Measurements from ENCODE around the gene PTGIS. TPM values are rescaled to one million over a fixed set of nuclear protein-coding genes. Genes with fewer than 3 reads are reported as not detected.

Gene PTGIS
- total and polyA plus RNA-seq, 2 donors (not counting 1 experiment from before 2014, with no cell fraction given), result not detected

- TF ChIP-seq CTCF (IDR thresholded peaks at IDR 0.05) (no peak), EZH2 (IDR thresholded peaks at IDR 0.05; ENCODE audit: borderline replicate concordance, insufficient read depth, low read depth, low read length, poor library complexity, severe bottlenecking) (no peak)
- no peak for DNase-seq
- no peak overlapping the region for H3K27ac ChIP-seq (ENCODE audit: low read length in 2 of 2)
- H4K20me1 ChIP-seq (ENCODE audit: control insufficient read depth, insufficient read depth, low read length, poor library complexity, severe bottlenecking), result no peaks in the 10 kb centered on the region
- no peak for ATAC-seq (ENCODE audit: low read depth)
- H3K27me3 ChIP-seq (replicated peaks in 1 of 4; ENCODE audit: control extremely low read depth in 1 of 4, control insufficient read depth in 3 of 4, insufficient read depth in 4 of 4, low read length in 3 of 4), result peaks cover 0 to 50% (median 30%) of the 10 kb centered on the region in 4 experiments
- H3K4me3 ChIP-seq (ENCODE audit: control extremely low read depth in 1 of 5, extremely low read depth in 1 of 5, insufficient read depth in 1 of 5, low read depth in 2 of 5, low read length in 4 of 5), result no peak overlapping the region
- no CpG with 5 or more reads among the region's 3 CpGs for WGBS (ENCODE audit: insufficient coverage)
- intact Hi-C loops (cut with micrococcal nuclease), result no loop called here
- ChIA-PET CTCF (no interaction called here), POLR2A (no interaction called here)
- peaks cover 0 to 25% (median 0%) of the 10 kb centered on the region in 3 donors for H3K9me3 ChIP-seq (ENCODE audit: control extremely low read depth in 1 of 3, control insufficient read depth in 2 of 3, insufficient read depth in 1 of 3, low read length in 2 of 3)
- no peak overlapping the region for H3K4me2 ChIP-seq (replicated peaks; ENCODE audit: low read depth, low read length, poor library complexity, severe bottlenecking)
- H3K27me3 Mint-ChIP-seq, result peaks cover 61% of the 10 kb centered on the region
- no peaks in the 10 kb centered on the region for H3K36me3 ChIP-seq (replicated peaks in 1 of 2; ENCODE audit: control extremely low read depth in 1 of 2, control insufficient read depth in 1 of 2, extremely low read depth in 1 of 2, insufficient read depth in 2 of 2, low read length in 1 of 2)
- H3K79me2 ChIP-seq (ENCODE audit: control insufficient read depth, insufficient read depth, low read length), result no peaks in the 10 kb centered on the region
- no peak overlapping the region for H3K4me3 Mint-ChIP-seq
- H3K9me3 Mint-ChIP-seq (ENCODE audit: insufficient read depth), result no peaks in the 10 kb centered on the region
- peaks cover 9 to 10% of the 10 kb centered on the region in 2 donors for H3K4me1 ChIP-seq (ENCODE audit: control insufficient read depth in 2 of 2, insufficient read depth in 2 of 2, low read length in 2 of 2)
- H3K4me1 Mint-ChIP-seq, result peaks cover 6% of the 10 kb centered on the region
- H3K27ac Mint-ChIP-seq, result no peak overlapping the region
- no peak overlapping the region for H2AFZ ChIP-seq (ENCODE audit: insufficient read depth, low read depth, low read length, poor library complexity, severe bottlenecking)
- H3K9ac ChIP-seq (ENCODE audit: low read length), result no peak overlapping the region
Measured at GRCh38 chr20:49481116-49481515, 86.8 kb downstream of the PTGIS start.

GRCh38 chr20:49480236-49480635, 87.7 kb downstream of the PTGIS start:
- Histone ChIP-seq H3K9ac (ENCODE audit: low read length) (no peak overlapping the region), H3K9me3 (ENCODE audit: control extremely low read depth in 1 of 3, control insufficient read depth in 2 of 3, insufficient read depth in 1 of 3, low read length in 2 of 3) (peaks cover 0 to 25% (median 0%) of the 10 kb centered on the region in 3 donors), H3K4me2 (replicated peaks; ENCODE audit: low read depth, low read length, poor library complexity, severe bottlenecking) (no peak overlapping the region), H3K4me1 (ENCODE audit: control insufficient read depth in 2 of 2, insufficient read depth in 2 of 2, low read length in 2 of 2) (peaks cover 9 to 10% of the 10 kb centered on the region in 2 donors), H3K4me3 (ENCODE audit: control extremely low read depth in 1 of 5, extremely low read depth in 1 of 5, insufficient read depth in 1 of 5, low read depth in 2 of 5, low read length in 4 of 5) (no peak overlapping the region), H3K27me3 (replicated peaks in 1 of 4; ENCODE audit: control extremely low read depth in 1 of 4, control insufficient read depth in 3 of 4, insufficient read depth in 4 of 4, low read length in 3 of 4) (peaks cover 0 to 41% (median 23%) of the 10 kb centered on the region in 4 experiments), H2AFZ (ENCODE audit: insufficient read depth, low read depth, low read length, poor library complexity, severe bottlenecking) (no peak overlapping the region), H3K79me2 (ENCODE audit: control insufficient read depth, insufficient read depth, low read length) (no peaks in the 10 kb centered on the region), H3K27ac (ENCODE audit: low read length in 2 of 2) (no peak overlapping the region), H3K36me3 (replicated peaks in 1 of 2; ENCODE audit: control extremely low read depth in 1 of 2, control insufficient read depth in 1 of 2, extremely low read depth in 1 of 2, insufficient read depth in 2 of 2, low read length in 1 of 2) (no peaks in the 10 kb centered on the region), H4K20me1 (ENCODE audit: control insufficient read depth, insufficient read depth, low read length, poor library complexity, severe bottlenecking) (no peaks in the 10 kb centered on the region)
- intact Hi-C loops (cut with micrococcal nuclease), result no loop called here
- ATAC-seq (ENCODE audit: low read depth) (no peak), DNase-seq (no peak)
- ChIA-PET POLR2A (no interaction called here), CTCF (no interaction called here)
- WGBS (ENCODE audit: insufficient coverage), result 89% methylated on average over 1 of the region's 3 CpGs
- H3K4me1 Mint-ChIP-seq, result peaks cover 6% of the 10 kb centered on the region
- no peak overlapping the region for H3K4me3 Mint-ChIP-seq
- TF ChIP-seq EZH2 (IDR thresholded peaks at IDR 0.05; ENCODE audit: borderline replicate concordance, insufficient read depth, low read depth, low read length, poor library complexity, severe bottlenecking) (no peak), CTCF (IDR thresholded peaks at IDR 0.05) (no peak)
- no peak overlapping the region for H3K27ac Mint-ChIP-seq
- H3K27me3 Mint-ChIP-seq, result peaks cover 56% of the 10 kb centered on the region
- no peaks in the 10 kb centered on the region for H3K9me3 Mint-ChIP-seq (ENCODE audit: insufficient read depth)
